Activated naive CD8-positive, alpha-beta T cell (primary cell): Measurements from ENCODE around the gene MVK.

ENCODE experiments used
- H3K27ac Mint-ChIP-seq: one replicate; pipeline ENCODE4 v1.8.0; 2021; ENCODE audit warnings: mixed read lengths
- H3K27me3 Mint-ChIP-seq: one replicate; pipeline ENCODE4 v1.8.0; 2021; ENCODE audit warnings: mixed read lengths
- H3K36me3 Mint-ChIP-seq: one replicate; pipeline ENCODE4 v1.8.0; 2021; ENCODE audit warnings: mixed read lengths
- H3K4me1 Mint-ChIP-seq: one replicate; pipeline ENCODE4 v1.8.0; 2021; ENCODE audit warnings: low read depth, mixed read lengths
- H3K4me3 Mint-ChIP-seq: one replicate; pipeline ENCODE4 v1.8.0; 2021; ENCODE audit warnings: mild to moderate bottlenecking, mixed read lengths
- H3K9me3 Mint-ChIP-seq: one replicate; pipeline ENCODE4 v1.8.0; 2021; ENCODE audit warnings: low read depth, mixed read lengths

Gene MVK

GRCh38 chr12:109630815-109631214 lies 57.2 kb downstream of the MVK start:
- no peak overlapping the region for H3K27ac Mint-ChIP-seq
- no peaks in the 10 kb centered on the region for H3K4me1 Mint-ChIP-seq
- H3K9me3 Mint-ChIP-seq, result no peaks in the 10 kb centered on the region
- peaks cover 3% of the 10 kb centered on the region for H3K36me3 Mint-ChIP-seq
- H3K4me3 Mint-ChIP-seq, result no peak overlapping the region
- peaks cover 14% of the 10 kb centered on the region for H3K27me3 Mint-ChIP-seq

GRCh38 chr12:109631302-109631701 lies 57.7 kb downstream of the MVK start:
- Mint-ChIP-seq H3K27me3 (peaks cover 14% of the 10 kb centered on the region), H3K27ac (no peak overlapping the region), H3K36me3 (peaks cover 3% of the 10 kb centered on the region), H3K4me1 (no peaks in the 10 kb centered on the region), H3K4me3 (no peak overlapping the region), H3K9me3 (no peaks in the 10 kb centered on the region)

GRCh38 chr12:109631751-109632150 lies 58.2 kb downstream of the MVK start:
- Mint-ChIP-seq H3K27ac (no peak overlapping the region), H3K9me3 (no peaks in the 10 kb centered on the region), H3K36me3 (peaks cover 3% of the 10 kb centered on the region), H3K27me3 (peaks cover 13% of the 10 kb centered on the region), H3K4me3 (no peak overlapping the region), H3K4me1 (no peaks in the 10 kb centered on the region)

GRCh38 chr12:109632342-109632741 lies 58.7 kb downstream of the MVK start:
- Mint-ChIP-seq H3K27ac (no peak overlapping the region), H3K27me3 (peaks cover 11% of the 10 kb centered on the region), H3K4me1 (no peaks in the 10 kb centered on the region), H3K36me3 (peaks cover 3% of the 10 kb centered on the region), H3K9me3 (no peaks in the 10 kb centered on the region), H3K4me3 (no peak overlapping the region)

- Mint-ChIP-seq H3K27me3 (no peaks in the 10 kb centered on the region), H3K4me3 (no peak overlapping the region), H3K27ac (no peak overlapping the region), H3K36me3 (no peaks in the 10 kb centered on the region), H3K4me1 (no peaks in the 10 kb centered on the region), H3K9me3 (no peaks in the 10 kb centered on the region)
Observed at GRCh38 chr12:109635717-109636116, 62.1 kb downstream of the MVK start.

GRCh38 chr12:109637348-109637747 lies 63.8 kb downstream of the MVK start:
- H3K9me3 Mint-ChIP-seq, result no peaks in the 10 kb centered on the region
- no peak overlapping the region for H3K4me3 Mint-ChIP-seq
- H3K27ac Mint-ChIP-seq, result no peak overlapping the region
- no peaks in the 10 kb centered on the region for H3K4me1 Mint-ChIP-seq
- peaks cover 4% of the 10 kb centered on the region for H3K27me3 Mint-ChIP-seq
- no peaks in the 10 kb centered on the region for H3K36me3 Mint-ChIP-seq

- H3K27me3 Mint-ChIP-seq, result peaks cover 4% of the 10 kb centered on the region
- no peaks in the 10 kb centered on the region for H3K9me3 Mint-ChIP-seq
- no peaks in the 10 kb centered on the region for H3K36me3 Mint-ChIP-seq
- no peak overlapping the region for H3K27ac Mint-ChIP-seq
- no peak overlapping the region for H3K4me3 Mint-ChIP-seq
- H3K4me1 Mint-ChIP-seq, result no peaks in the 10 kb centered on the region
Observed at GRCh38 chr12:109637996-109638395, 64.4 kb downstream of the MVK start.

- no peaks in the 10 kb centered on the region for H3K4me1 Mint-ChIP-seq
- H3K27me3 Mint-ChIP-seq, result peaks cover 4% of the 10 kb centered on the region
- H3K36me3 Mint-ChIP-seq, result no peaks in the 10 kb centered on the region
- no peak overlapping the region for H3K27ac Mint-ChIP-seq
- no peaks in the 10 kb centered on the region for H3K9me3 Mint-ChIP-seq
- no peak overlapping the region for H3K4me3 Mint-ChIP-seq
Observed at GRCh38 chr12:109638735-109639134, 65.1 kb downstream of the MVK start.

- no peak overlapping the region for H3K27ac Mint-ChIP-seq
- H3K4me3 Mint-ChIP-seq, result no peak overlapping the region
- H3K9me3 Mint-ChIP-seq, result no peaks in the 10 kb centered on the region
- peaks cover 4% of the 10 kb centered on the region for H3K27me3 Mint-ChIP-seq
- no peaks in the 10 kb centered on the region for H3K36me3 Mint-ChIP-seq
- no peaks in the 10 kb centered on the region for H3K4me1 Mint-ChIP-seq
Observed at GRCh38 chr12:109639151-109639872, 65.7 kb downstream of the MVK start.

- Mint-ChIP-seq H3K4me1 (no peaks in the 10 kb centered on the region), H3K9me3 (no peaks in the 10 kb centered on the region), H3K4me3 (no peak overlapping the region)
Observed at GRCh38 chr12:109640961-109641360, 67.4 kb downstream of the MVK start.

GRCh38 chr12:109641422-109641821 lies 67.8 kb downstream of the MVK start:
- H3K4me1 Mint-ChIP-seq, result no peaks in the 10 kb centered on the region
- H3K9me3 Mint-ChIP-seq, result no peaks in the 10 kb centered on the region
- H3K27ac Mint-ChIP-seq, result no peak overlapping the region
- no peak overlapping the region for H3K4me3 Mint-ChIP-seq
- H3K27me3 Mint-ChIP-seq, result peaks cover 6% of the 10 kb centered on the region
- no peaks in the 10 kb centered on the region for H3K36me3 Mint-ChIP-seq

More at GRCh38 chr12:109640961-109641360, 67.4 kb downstream of the MVK start:
- Mint-ChIP-seq H3K36me3 (no peaks in the 10 kb centered on the region), H3K27me3 (peaks cover 4% of the 10 kb centered on the region), H3K27ac (no peak overlapping the region)

- Mint-ChIP-seq H3K27ac (no peak overlapping the region), H3K27me3 (peaks cover 12% of the 10 kb centered on the region), H3K4me3 (no peak overlapping the region), H3K36me3 (no peaks in the 10 kb centered on the region), H3K4me1 (no peaks in the 10 kb centered on the region), H3K9me3 (no peaks in the 10 kb centered on the region)
Observed at GRCh38 chr12:109642506-109643132, 69.0 kb downstream of the MVK start.

- H3K36me3 Mint-ChIP-seq, result no peaks in the 10 kb centered on the region
- no peak overlapping the region for H3K27ac Mint-ChIP-seq
- H3K4me3 Mint-ChIP-seq, result no peak overlapping the region
- no peaks in the 10 kb centered on the region for H3K9me3 Mint-ChIP-seq
- H3K4me1 Mint-ChIP-seq, result no peaks in the 10 kb centered on the region
- H3K27me3 Mint-ChIP-seq, result peaks cover 12% of the 10 kb centered on the region
Observed at GRCh38 chr12:109645194-109645593, 71.6 kb downstream of the MVK start.

GRCh38 chr12:109645708-109646107 lies 72.1 kb downstream of the MVK start:
- H3K4me1 Mint-ChIP-seq, result no peaks in the 10 kb centered on the region
- no peaks in the 10 kb centered on the region for H3K36me3 Mint-ChIP-seq
- H3K27ac Mint-ChIP-seq, result no peak overlapping the region
- no peaks in the 10 kb centered on the region for H3K9me3 Mint-ChIP-seq
- peaks cover 12% of the 10 kb centered on the region for H3K27me3 Mint-ChIP-seq
- H3K4me3 Mint-ChIP-seq, result no peak overlapping the region
